ENCODE data around the gene TMEM204. TPM values are rescaled to one million over a fixed set of nuclear protein-coding genes. Genes with fewer than 3 reads are reported as not detected.

The TMEM204 gene
- polyA plus RNA-seq, 1 of the 3 experiments (the other 2 are of a cell fraction) = 2.3 TPM

- no peak for TF ChIP-seq GATA2 (CRISPR knock-in tag; IDR thresholded peaks at IDR 0.05)
- no peak for TF ChIP-seq TEAD4 (IDR thresholded peaks at IDR 0.05; ENCODE audit: borderline replicate concordance, insufficient read depth)
- TF ChIP-seq RXRA (IDR thresholded peaks at IDR 0.05; ENCODE audit: borderline replicate concordance, low read depth) = no peak
- no peak for TF ChIP-seq PBX3 (IDR thresholded peaks at IDR 0.05)
- TF ChIP-seq TCF12 (IDR thresholded peaks at IDR 0.05) = no peak
- TF ChIP-seq FOSL2 (IDR thresholded peaks at IDR 0.05; ENCODE audit: borderline replicate concordance, low read depth) = no peak
- TF ChIP-seq POLR2AphosphoS5 (IDR thresholded peaks at IDR 0.05; ENCODE audit: low read depth, low read length) = no peak
- TF ChIP-seq FOXM1 (IDR thresholded peaks at IDR 0.05; ENCODE audit: low read depth) = no peak
- TF ChIP-seq GABPA (IDR thresholded peaks at IDR 0.05; ENCODE audit: low read depth) = no peak
- no peak for TF ChIP-seq NFIC (IDR thresholded peaks at IDR 0.05; ENCODE audit: borderline replicate concordance)
- no peak for TF ChIP-seq ELF1 (IDR thresholded peaks at IDR 0.05)
- no peak for TF ChIP-seq YY1 (IDR thresholded peaks at IDR 0.05; ENCODE audit: low read depth)
- Histone ChIP-seq H4K20me1 (ENCODE audit: insufficient read depth) (no peaks in the 10 kb centered on the region), H3K79me2 (ENCODE audit: insufficient read depth) (no peaks in the 10 kb centered on the region), H3K9ac (no peak overlapping the region), H3K27ac (ENCODE audit: low read depth in 2 of 2, low read length in 1 of 2) (no peak overlapping the region), H3K4me3 (ENCODE audit: low read depth in 2 of 2, low read length in 1 of 2) (no peak overlapping the region), H3K4me2 (no peak overlapping the region), H3K4me1 (ENCODE audit: control insufficient read depth in 1 of 2, insufficient read depth in 2 of 2, low read depth in 1 of 2, low read length in 1 of 2) (no peaks in the 10 kb centered on the region), H3F3A (replicated peaks; ENCODE audit: insufficient read depth) (peaks cover 5% of the 10 kb centered on the region), H3K9me2 (no peaks in the 10 kb centered on the region), H3K36me3 (replicated peaks in 1 of 2; ENCODE audit: control insufficient read depth in 1 of 2, insufficient read depth in 2 of 2, low read length in 1 of 2) (peaks cover 5 to 32% of the 10 kb centered on the region in 2 experiments), H3K27me3 (ENCODE audit: insufficient read depth) (no peaks in the 10 kb centered on the region), H3K9me3 (no peaks in the 10 kb centered on the region), H2AFZ (ENCODE audit: low read depth) (no peak overlapping the region)
- ChIA-PET CTCF (no interaction called here), POLR2A (no interaction called here)
- DNase-seq = no peak
- WGBS (ENCODE audit: low lambda C conversion rate) = 88% methylated on average over 9 of the region's 9 CpGs
Measured at GRCh38 chr16:1581804-1582203, 48.3 kb downstream of the TMEM204 start.

GRCh38 chr16:1583180-1583579 is 49.7 kb downstream of the TMEM204 start:
- H3F3A ChIP-seq (replicated peaks; ENCODE audit: insufficient read depth) = peaks cover 5% of the 10 kb centered on the region
- H3K36me3 ChIP-seq (replicated peaks in 1 of 2; ENCODE audit: control insufficient read depth in 1 of 2, insufficient read depth in 2 of 2, low read length in 1 of 2) = peaks cover 5 to 35% of the 10 kb centered on the region in 2 experiments
- CTCF ChIA-PET = no interaction called here
- no peaks in the 10 kb centered on the region for H3K9me3 ChIP-seq
- no peaks in the 10 kb centered on the region for H4K20me1 ChIP-seq (ENCODE audit: insufficient read depth)
- H2AFZ ChIP-seq (ENCODE audit: low read depth) = no peak overlapping the region
- H3K4me3 ChIP-seq (ENCODE audit: low read depth in 2 of 2, low read length in 1 of 2) = no peak overlapping the region
- no peak for DNase-seq
- H3K9ac ChIP-seq = no peak overlapping the region
- no peak overlapping the region for H3K27ac ChIP-seq (ENCODE audit: low read depth in 2 of 2, low read length in 1 of 2)
- H3K9me2 ChIP-seq = no peaks in the 10 kb centered on the region
- WGBS (ENCODE audit: low lambda C conversion rate) = 92% methylated on average over 15 of the region's 15 CpGs
- H3K27me3 ChIP-seq (ENCODE audit: insufficient read depth) = no peaks in the 10 kb centered on the region
- no peaks in the 10 kb centered on the region for H3K79me2 ChIP-seq (ENCODE audit: insufficient read depth)
- no peak overlapping the region for H3K4me2 ChIP-seq
- H3K4me1 ChIP-seq (ENCODE audit: control insufficient read depth in 1 of 2, insufficient read depth in 2 of 2, low read depth in 1 of 2, low read length in 1 of 2) = no peaks in the 10 kb centered on the region
- POLR2A ChIA-PET = no interaction called here
- TF ChIP-seq TEAD4 (IDR thresholded peaks at IDR 0.05; ENCODE audit: borderline replicate concordance, insufficient read depth) (no peak), NRF1 (IDR thresholded peaks at IDR 0.05; ENCODE audit: low read depth, low read length) (no peak), CTCF (IDR thresholded peaks at IDR 0.05) (no peak), SMC3 (IDR thresholded peaks at IDR 0.05; ENCODE audit: low read depth, low read length) (no peak), PBX3 (IDR thresholded peaks at IDR 0.05) (no peak), TAF1 (IDR thresholded peaks at IDR 0.05; ENCODE audit: borderline replicate concordance, low read depth, low read length) (no peak), NFIC (IDR thresholded peaks at IDR 0.05; ENCODE audit: borderline replicate concordance) (no peak), POLR2AphosphoS5 (IDR thresholded peaks at IDR 0.05; ENCODE audit: low read depth, low read length) (no peak), FOXM1 (IDR thresholded peaks at IDR 0.05; ENCODE audit: low read depth) (no peak), SIN3A (IDR thresholded peaks at IDR 0.05; ENCODE audit: borderline replicate concordance, low read depth, low read length) (no peak)
- TF ChIP-seq, protein P1, sequence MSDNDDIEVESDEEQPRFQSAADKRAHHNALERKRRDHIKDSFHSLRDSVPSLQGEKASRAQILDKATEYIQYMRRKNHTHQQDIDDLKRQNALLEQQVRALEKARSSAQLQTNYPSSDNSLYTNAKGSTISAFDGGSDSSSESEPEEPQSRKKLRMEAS (IDR thresholded peaks at IDR 0.05; ENCODE audit: low read depth) = no peak
- TF ChIP-seq, protein P2, sequence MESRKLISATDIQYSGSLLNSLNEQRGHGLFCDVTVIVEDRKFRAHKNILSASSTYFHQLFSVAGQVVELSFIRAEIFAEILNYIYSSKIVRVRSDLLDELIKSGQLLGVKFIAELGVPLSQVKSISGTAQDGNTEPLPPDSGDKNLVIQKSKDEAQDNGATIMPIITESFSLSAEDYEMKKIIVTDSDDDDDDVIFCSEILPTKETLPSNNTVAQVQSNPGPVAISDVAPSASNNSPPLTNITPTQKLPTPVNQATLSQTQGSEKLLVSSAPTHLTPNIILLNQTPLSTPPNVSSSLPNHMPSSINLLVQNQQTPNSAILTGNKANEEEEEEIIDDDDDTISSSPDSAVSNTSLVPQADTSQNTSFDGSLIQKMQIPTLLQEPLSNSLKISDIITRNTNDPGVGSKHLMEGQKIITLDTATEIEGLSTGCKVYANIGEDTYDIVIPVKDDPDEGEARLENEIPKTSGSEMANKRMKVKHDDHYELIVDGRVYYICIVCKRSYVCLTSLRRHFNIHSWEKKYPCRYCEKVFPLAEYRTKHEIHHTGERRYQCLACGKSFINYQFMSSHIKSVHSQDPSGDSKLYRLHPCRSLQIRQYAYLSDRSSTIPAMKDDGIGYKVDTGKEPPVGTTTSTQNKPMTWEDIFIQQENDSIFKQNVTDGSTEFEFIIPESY (IDR thresholded peaks at IDR 0.05; ENCODE audit: borderline replicate concordance, low read depth) = no peak
